OCI-LY1 (cell line): Measurements from ENCODE around the gene HNRNPM.

Experiments used
- CTCF ChIP-seq: fragments of 200-600 bp; sonication (generic), shearing (Covaris generic); IDR thresholded peaks from 2 replicates; pipeline ENCODE4 v1.5.1; 2017; ENCODE audit warnings: mild to moderate bottlenecking, antibody characterized with exemption, low read length, moderate library complexity, mixed read lengths
- EZH2 ChIP-seq: fragments of 200-600 bp; sonication (generic), shearing (Covaris generic); IDR thresholded peaks from 2 replicates; pipeline ENCODE4 v1.8.0; 2017; ENCODE audit warnings: borderline replicate concordance, mixed run types, mild to moderate bottlenecking, antibody characterized with exemption, low read length, moderate library complexity, mixed read lengths

- TF ChIP-seq CTCF (no peak), EZH2 (no peak)
Measured at GRCh38 chr19:8468124-8468523, 23.3 kb downstream of the HNRNPM start.
